GM04503 (cell line): ENCODE measurements around the gene IFNL4.
"Not testable (repeated sequence)": the region's sequence is repeated elsewhere in the genome, so short reads cannot be mapped to it uniquely, and the experiment has no call there.

ENCODE experiments used
- DNase-seq: peaks from one replicate; pipeline ENCODE4 v3.0.0-alpha.2; 2012; ENCODE audit warnings: low read depth

Gene IFNL4

DNA sequence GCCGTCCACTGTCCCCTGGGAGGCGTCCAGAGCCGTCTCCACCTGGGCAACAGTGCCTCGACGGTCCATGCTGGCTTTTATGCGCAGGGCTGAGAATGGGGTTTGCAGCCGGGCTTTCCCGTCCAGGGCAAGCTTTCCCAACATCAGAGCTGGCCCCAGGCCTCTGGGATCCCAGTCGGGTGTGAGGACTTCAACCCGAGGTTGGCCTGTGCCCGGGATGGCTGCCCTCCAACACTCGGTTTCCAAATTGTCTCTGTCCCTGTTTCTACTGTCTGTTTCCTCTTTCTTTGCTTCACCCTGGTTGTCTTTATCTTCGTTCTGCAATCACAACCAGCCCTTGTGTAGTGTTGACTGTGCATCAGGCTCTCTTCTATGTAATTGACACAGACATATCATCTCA, at the start of gene IFNL4:
TSS of gene IFNL4 (minus strand) at position 51 of the 400 bp plus-strand sequence.
- no peak for DNase-seq

DNA sequence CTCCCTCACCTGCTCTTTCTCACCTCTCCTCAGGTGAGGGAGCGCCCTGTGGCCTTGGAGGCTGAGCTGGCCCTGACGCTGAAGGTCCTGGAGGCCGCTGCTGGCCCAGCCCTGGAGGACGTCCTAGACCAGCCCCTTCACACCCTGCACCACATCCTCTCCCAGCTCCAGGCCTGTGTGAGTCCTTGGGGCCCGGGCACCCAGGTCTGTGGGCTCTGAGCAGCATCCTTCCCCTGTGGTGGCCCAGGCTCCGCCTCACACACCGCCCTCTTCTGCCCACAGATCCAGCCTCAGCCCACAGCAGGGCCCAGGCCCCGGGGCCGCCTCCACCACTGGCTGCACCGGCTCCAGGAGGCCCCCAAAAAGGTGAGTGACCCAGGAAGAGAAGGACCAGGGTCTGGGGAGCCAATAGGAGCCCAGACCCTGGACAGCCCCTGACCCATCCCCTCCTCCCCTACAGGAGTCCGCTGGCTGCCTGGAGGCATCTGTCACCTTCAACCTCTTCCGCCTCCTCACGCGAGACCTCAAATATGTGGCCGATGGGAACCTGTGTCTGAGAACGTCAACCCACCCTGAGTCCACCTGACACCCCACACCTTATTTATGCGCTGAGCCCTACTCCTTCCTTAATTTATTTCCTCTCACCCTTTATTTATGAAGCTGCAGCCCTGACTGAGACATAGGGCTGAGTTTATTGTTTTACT, 49.4 kb upstream of the IFNL4 start:
- no peak for DNase-seq

- DNase-seq, result no peak
These were observed 48.2 kb upstream of the IFNL4 start for GRCh38 chr19:39296906-39297305.

- no peak for DNase-seq
These were observed 47.5 kb upstream of the IFNL4 start, which contains the start of gene IFNL1 for GRCh38 chr19:39296055-39296645. TSS of gene IFNL1 (plus strand) at chr19:39296407. CDS start at chr19:39296422, 15 bp downstream.

- DNase-seq, result no peak
These were observed 44.7 kb upstream of the IFNL4 start for GRCh38 chr19:39293394-39293793.

DNA sequence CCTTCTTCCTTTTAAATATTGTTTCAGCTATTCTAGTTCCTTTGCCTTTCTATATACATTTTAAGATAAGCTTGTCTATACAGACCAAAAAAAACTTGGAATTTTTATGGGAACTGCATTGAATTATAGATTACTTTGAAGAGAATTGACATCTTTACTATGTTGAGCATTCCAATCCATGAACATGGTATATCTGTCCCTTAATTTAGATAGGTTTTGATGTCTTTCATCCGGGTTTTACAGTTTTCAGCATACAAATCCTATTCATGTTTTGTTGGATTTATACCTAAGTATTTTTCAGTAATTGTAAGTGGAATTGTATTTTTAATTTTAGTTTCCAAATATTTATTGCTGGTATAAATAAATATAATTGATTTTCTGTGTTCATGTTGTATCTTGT, 35.4 kb upstream of the IFNL4 start:
- DNase-seq, result no peak

DNA sequence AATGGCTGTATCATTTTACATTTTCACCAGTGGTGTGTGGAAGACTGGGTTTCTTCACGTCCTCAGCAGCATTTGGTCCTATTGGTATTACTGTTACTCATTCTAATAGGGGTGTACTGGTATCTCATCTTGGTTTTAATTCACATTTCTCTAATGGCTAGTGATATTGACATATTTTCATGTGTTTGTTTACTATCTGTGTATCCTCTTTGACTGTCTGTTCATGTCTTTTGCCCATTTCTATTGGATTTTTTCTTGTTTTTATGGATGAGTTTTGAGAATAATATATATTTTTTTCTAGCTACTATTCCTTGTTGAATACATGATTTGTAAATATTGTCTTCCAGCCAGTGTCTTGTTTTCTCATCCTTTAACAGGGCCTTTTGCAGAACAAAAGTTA, 33.4 kb upstream of the IFNL4 start:
- DNase-seq, result no peak

DNA sequence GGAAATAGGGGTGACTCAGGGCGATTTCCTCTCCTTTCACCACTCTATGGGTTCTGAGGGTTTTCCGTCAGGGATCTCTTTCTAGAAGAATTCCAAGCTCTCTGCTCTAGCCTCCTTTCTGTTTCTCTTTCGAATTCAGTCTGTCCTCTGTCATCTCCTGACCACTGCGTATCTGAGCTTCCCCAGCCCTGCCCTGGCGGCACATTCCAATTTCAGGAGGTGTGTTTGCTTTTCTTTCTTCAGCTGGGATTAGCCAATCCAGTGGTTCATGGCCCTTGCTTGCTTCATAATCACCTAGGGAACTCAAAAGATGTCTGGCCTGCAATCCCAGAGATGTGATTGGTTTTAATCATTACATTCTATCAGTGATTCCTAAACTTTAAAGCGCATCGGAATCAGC, 28.9 kb upstream of the IFNL4 start:
- no peak for DNase-seq

GRCh38 chr19:39276740-39277139, 28.1 kb upstream of the IFNL4 start:
- DNase-seq, result no peak

DNA sequence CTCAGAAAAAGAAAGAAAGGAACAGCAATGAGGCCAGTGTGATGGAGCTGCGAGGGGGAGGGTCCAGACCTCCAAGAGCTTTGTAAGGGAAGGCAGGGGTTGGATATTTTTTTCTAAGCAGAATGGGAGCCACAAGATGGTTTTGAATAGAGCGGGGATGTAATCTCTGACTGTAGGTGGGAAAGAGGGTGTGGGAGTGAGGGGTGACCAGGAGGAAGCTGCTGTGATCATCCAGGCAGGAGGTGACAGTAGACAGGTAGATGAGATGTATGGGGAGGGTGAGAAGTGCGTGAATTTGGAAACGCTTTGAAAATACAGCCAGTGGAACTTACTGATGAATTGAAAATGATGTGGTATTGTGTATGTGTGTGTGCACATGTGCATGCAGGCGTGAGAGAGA, 26.9 kb upstream of the IFNL4 start:
- no peak for DNase-seq

DNA sequence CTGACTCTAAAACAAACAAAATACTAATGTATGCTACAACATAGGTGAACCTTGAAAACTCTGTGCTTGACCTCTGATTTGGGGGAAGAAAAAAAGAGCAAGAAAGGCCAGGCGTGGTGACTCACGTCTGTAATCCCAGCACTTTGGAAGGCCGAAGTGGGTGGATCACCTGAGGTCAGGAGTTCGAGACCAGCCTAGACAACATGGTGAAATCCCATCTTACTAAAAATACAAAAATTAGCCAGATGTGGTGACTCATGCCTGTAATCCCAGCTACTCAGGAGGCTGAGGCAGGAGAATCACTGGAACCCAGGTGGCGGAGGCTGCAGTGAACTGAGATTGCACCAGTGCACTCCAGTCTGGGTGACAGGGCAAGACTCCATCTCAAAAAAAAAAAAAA, 25.2 kb upstream of the IFNL4 start:
- DNase-seq, result not testable (repeated sequence)

DNA sequence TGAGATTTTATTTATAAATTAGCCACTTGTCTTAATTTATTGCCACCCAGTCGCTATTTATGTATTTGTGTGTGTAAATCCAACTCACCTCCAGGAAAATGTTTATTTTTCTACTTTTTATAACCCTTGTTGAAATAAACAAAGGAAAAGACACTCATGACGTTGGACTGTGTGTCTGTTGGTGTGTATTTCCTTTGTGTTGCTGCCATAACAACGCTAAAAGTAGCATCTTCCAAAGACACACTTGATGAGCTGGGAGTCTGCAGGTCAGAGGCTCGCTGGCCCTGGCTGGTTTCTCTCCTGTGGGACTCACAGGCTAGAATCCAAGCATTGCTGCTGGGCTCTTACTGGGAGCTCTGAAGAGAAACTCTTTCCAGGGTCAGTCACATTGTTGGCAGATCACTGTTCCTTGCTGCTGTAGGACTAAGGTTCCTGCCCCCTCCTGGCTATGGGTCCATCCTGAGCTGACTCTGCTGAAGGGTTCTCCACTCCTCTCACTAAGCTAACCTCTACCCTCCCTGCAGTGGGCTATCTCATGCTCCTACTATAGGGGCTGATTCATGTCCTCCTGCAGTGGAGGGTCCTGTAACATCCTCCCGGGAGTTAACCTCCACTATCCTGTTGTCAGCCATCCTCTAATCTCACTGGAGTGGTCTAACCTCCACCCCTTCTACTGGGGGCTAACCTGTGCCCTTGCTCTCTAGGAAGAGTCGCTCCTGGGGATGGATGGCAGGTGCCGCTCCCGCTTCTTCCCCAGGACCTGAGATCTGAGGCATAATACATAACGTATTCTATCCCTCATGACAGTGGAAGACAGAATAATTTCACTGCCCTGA, 21.6 kb upstream of the IFNL4 start:
- no peak for DNase-seq

- DNase-seq, result not testable (repeated sequence)
These were observed 20.7 kb upstream of the IFNL4 start for GRCh38 chr19:39269369-39269768.

GRCh38 chr19:39268531-39269223, 20.0 kb upstream of the IFNL4 start:
- not testable (repeated sequence) for DNase-seq

- DNase-seq, result not testable (repeated sequence)
These were observed 19.4 kb upstream of the IFNL4 start, which contains the start of gene IFNL2 for GRCh38 chr19:39268085-39268484. TSS of gene IFNL2 (plus strand) at chr19:39268396. CDS start at chr19:39268569, 173 bp downstream.

DNA sequence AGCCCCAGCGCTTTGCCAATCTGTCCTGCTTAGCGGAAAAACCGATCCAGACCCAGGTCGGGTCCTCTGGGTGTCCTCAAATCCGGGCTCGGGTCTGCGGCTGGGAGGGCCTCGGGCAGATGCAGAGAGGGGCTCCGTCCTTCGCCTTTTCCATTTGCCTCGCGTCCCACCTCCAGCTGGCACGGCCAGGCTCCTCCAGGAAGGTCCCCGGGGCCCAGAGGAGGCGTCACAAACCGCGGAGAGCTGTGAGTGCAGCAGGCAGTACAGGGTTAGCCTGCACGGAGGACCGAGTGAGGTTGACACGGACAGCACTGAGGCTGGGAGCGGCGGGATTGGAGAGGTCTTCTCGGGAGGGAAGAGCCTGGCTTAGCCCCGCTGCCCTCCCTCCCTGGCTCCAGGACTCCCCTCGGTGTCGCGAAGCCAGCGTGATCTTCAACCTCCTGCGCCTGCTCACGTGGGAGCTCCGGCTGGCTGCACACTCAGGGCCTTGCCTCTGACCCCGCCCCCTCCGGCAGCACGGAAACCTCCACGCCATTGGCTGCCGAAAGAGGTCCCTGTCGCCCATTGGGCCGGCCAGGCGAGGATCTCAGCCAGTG, 16.8 kb upstream of the IFNL4 start:
- DNase-seq, result no peak

- DNase-seq, result no peak
These were observed 15.9 kb upstream of the IFNL4 start for GRCh38 chr19:39264306-39265290.

DNA sequence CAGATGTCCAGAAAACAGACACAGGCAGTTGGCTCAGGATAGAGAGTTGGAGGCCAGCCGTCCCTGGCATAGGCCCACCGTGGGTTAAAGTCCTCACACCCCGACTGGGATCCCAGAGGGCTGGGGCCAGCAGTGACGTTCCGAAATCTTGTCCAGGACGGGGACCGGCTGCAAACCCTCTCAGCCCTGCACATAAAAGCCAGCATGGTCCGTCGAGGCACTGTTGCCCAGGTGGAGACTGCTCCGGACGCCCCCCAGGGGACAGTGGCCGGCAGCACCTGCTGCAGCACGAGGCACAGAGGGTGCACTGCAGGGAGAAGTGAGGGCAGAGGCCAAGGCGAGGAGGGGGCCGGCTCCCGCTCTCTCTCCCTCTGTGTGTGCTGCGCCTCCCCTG, 15.3 kb upstream of the IFNL4 start:
- DNase-seq, result no peak

- DNase-seq, result no peak
These were observed 13.8 kb upstream of the IFNL4 start for GRCh38 chr19:39262496-39262895.

GRCh38 chr19:39261704-39262103, 13.0 kb upstream of the IFNL4 start:
- DNase-seq, result no peak

- DNase-seq, result no peak
These were observed 8.6 kb upstream of the IFNL4 start for GRCh38 chr19:39257227-39257626.
